ENCODE data around the gene IQCN.

IQCN gene

DNA sequence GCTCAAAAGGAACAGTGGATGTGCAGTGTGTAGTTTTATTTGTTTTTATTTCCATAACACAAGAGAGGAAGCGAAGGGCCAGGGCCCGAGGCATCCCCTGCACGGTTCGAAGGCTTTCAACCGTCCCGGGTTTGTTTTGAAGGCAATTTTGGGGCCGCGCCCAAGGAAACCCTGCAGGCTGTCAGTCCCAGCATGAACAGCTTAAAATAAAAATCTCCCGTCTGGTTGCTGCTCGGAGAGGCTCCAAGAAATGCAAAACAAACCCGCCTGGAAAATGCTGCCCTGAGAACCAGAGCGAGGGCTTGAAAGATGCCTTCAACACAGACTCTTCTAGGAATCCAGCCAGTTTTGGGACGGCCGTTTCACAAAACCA, 32.6 kb upstream of the IQCN start:
- TF ChIP-seq, protein P1, sequence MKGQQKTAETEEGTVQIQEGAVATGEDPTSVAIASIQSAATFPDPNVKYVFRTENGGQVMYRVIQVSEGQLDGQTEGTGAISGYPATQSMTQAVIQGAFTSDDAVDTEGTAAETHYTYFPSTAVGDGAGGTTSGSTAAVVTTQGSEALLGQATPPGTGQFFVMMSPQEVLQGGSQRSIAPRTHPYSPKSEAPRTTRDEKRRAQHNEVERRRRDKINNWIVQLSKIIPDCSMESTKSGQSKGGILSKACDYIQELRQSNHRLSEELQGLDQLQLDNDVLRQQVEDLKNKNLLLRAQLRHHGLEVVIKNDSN (IDR thresholded peaks at IDR 0.05): no peak
- no peak for TF ChIP-seq TEAD4 (IDR thresholded peaks at IDR 0.05)
- no peak for TF ChIP-seq TCF12 (IDR thresholded peaks at IDR 0.05; ENCODE audit: low read depth)
- TF ChIP-seq CREB1 (IDR thresholded peaks at IDR 0.05; ENCODE audit: low read depth): no peak
- TF ChIP-seq EP300 (IDR thresholded peaks at IDR 0.05; ENCODE audit: borderline replicate concordance): no peak
- no peak for TF ChIP-seq TAF1 (IDR thresholded peaks at IDR 0.05; ENCODE audit: low read depth)

DNA sequence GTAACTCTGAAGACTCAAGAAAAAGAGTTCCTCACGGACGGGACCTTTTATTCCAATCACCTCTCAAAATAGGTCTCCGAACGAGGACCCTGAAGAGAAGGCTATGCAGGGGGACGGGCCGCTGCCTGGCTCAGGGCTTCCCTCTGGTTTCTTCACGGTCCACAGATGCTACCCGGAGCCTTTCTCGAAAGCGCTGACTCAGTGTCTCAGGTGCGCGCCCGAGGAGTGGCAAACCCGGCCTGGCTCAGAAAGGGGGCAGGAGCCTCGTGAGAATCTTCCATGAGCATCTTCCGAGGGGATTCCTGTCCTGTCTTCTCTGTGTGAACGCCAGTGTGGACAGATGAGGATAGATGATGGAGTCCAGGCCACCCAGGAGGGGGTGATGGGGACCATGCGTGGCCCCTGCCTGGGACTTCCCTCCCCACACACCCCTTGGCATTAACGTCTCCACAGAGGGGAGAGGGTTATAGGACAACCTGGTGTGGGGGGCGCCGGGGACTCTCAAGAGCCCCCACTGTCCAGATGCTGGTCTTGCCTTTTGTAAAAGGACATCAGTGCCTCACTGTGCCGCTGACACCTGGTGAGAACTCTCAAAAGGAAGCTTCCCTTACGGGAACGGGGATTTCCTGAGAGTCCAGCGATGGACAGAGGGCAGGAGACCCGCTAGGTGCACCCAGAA, 32.1 kb upstream of the IQCN start:
- TF ChIP-seq, protein P1 (IDR thresholded peaks at IDR 0.05): no peak
- TF ChIP-seq ZBTB7A (IDR thresholded peaks at IDR 0.05; ENCODE audit: low read depth) (no peak), YY1 (IDR thresholded peaks at IDR 0.05; ENCODE audit: low read depth) (no peak), EP300 (IDR thresholded peaks at IDR 0.05; ENCODE audit: borderline replicate concordance) (no peak), NFIC (IDR thresholded peaks at IDR 0.05) (no peak), TEAD4 (IDR thresholded peaks at IDR 0.05) (no peak), RAD21 (IDR thresholded peaks at IDR 0.05; ENCODE audit: low read depth) (no peak), CREB1 (IDR thresholded peaks at IDR 0.05; ENCODE audit: low read depth) (no peak), FOXM1 (IDR thresholded peaks at IDR 0.05; ENCODE audit: borderline replicate concordance, low read depth) (no peak), TCF12 (IDR thresholded peaks at IDR 0.05; ENCODE audit: low read depth) (no peak), EGR1 (IDR thresholded peaks at IDR 0.05) (no peak), CEBPB (IDR thresholded peaks at IDR 0.05) (no peak), TAF1 (IDR thresholded peaks at IDR 0.05; ENCODE audit: low read depth) (no peak)
- TF ChIP-seq, protein P2, sequence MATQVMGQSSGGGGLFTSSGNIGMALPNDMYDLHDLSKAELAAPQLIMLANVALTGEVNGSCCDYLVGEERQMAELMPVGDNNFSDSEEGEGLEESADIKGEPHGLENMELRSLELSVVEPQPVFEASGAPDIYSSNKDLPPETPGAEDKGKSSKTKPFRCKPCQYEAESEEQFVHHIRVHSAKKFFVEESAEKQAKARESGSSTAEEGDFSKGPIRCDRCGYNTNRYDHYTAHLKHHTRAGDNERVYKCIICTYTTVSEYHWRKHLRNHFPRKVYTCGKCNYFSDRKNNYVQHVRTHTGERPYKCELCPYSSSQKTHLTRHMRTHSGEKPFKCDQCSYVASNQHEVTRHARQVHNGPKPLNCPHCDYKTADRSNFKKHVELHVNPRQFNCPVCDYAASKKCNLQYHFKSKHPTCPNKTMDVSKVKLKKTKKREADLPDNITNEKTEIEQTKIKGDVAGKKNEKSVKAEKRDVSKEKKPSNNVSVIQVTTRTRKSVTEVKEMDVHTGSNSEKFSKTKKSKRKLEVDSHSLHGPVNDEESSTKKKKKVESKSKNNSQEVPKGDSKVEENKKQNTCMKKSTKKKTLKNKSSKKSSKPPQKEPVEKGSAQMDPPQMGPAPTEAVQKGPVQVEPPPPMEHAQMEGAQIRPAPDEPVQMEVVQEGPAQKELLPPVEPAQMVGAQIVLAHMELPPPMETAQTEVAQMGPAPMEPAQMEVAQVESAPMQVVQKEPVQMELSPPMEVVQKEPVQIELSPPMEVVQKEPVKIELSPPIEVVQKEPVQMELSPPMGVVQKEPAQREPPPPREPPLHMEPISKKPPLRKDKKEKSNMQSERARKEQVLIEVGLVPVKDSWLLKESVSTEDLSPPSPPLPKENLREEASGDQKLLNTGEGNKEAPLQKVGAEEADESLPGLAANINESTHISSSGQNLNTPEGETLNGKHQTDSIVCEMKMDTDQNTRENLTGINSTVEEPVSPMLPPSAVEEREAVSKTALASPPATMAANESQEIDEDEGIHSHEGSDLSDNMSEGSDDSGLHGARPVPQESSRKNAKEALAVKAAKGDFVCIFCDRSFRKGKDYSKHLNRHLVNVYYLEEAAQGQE (IDR thresholded peaks at IDR 0.05; ENCODE audit: low read depth): no peak
- TF ChIP-seq, protein P3, sequence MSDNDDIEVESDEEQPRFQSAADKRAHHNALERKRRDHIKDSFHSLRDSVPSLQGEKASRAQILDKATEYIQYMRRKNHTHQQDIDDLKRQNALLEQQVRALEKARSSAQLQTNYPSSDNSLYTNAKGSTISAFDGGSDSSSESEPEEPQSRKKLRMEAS (IDR thresholded peaks at IDR 0.05): no peak

DNA sequence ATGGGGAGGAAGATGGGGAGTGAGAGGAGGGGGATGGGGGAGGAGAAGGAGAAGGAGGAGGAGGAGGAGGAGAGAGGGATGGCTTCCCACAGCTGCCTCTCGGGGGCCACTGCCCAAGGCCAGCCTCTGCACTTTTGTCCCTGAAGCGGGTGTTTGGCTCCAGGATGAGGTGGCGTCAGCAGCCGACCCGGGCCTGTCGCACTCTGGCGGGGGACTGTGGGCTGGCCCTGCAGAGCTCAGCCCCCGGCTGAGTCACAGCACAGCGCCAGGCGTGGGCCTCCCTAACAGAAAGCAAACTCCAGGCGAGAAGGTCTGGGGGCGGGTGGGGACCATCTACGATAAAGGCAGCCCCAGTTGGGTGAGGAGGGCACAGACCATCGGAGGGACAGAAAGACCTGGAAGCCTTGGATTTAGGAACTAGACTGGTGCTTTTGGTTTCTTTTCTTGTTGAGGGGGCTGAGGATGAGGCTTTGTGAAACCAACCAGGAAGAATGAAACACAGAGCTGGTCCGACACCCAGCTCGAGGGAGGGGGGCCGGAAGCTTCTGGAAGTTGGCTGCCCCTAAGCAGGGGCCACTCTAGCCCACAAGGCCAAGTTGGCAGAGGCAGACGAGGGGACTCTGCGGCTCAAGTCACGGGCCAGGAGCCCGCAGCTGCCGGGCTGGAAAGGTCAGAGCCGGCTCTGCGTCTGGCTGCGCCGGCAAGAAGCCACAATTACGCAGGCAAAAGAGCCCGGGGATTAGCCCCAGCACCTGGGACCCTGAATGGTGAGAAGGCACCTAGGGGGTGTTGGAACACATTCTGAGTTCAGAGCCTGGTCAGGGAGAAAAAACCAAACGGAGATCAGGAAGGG, 30.4 kb upstream of the IQCN start:
- TF ChIP-seq FOXM1 (IDR thresholded peaks at IDR 0.05; ENCODE audit: borderline replicate concordance, low read depth): no peak
- TF ChIP-seq, protein P2 (IDR thresholded peaks at IDR 0.05; ENCODE audit: low read depth): no peak
- TF ChIP-seq RAD21 (IDR thresholded peaks at IDR 0.05; ENCODE audit: low read depth): no peak
- TF ChIP-seq EGR1 (IDR thresholded peaks at IDR 0.05): no peak
- TF ChIP-seq ZBTB7A (IDR thresholded peaks at IDR 0.05; ENCODE audit: low read depth): no peak
- no peak for TF ChIP-seq EP300 (IDR thresholded peaks at IDR 0.05; ENCODE audit: borderline replicate concordance)
- no peak for TF ChIP-seq TCF12 (IDR thresholded peaks at IDR 0.05; ENCODE audit: low read depth)
- TF ChIP-seq CEBPB (IDR thresholded peaks at IDR 0.05): no peak
- TF ChIP-seq CREB1 (IDR thresholded peaks at IDR 0.05; ENCODE audit: low read depth): no peak
- no peak for TF ChIP-seq TEAD4 (IDR thresholded peaks at IDR 0.05)
- TF ChIP-seq NFIC (IDR thresholded peaks at IDR 0.05): no peak
- no peak for TF ChIP-seq TAF1 (IDR thresholded peaks at IDR 0.05; ENCODE audit: low read depth)
- TF ChIP-seq, protein P1 (IDR thresholded peaks at IDR 0.05): no peak
- TF ChIP-seq, protein P3 (IDR thresholded peaks at IDR 0.05): no peak
- no peak for TF ChIP-seq YY1 (IDR thresholded peaks at IDR 0.05; ENCODE audit: low read depth)

DNA sequence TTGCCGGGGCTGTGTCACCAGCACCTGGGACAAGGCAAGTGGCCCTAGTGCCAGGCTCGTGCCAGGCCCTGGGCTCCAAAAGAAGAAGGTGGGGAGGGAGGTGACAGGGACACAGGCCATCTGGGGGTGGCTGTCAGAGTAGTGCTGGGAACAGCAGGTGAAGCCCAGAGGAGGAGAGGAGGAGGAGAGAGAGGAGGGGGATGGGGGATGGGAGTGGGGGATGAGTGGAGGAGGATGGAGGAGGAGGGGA, 29.9 kb upstream of the IQCN start:
- TF ChIP-seq, protein P3 (IDR thresholded peaks at IDR 0.05): no peak
- TF ChIP-seq TEAD4 (IDR thresholded peaks at IDR 0.05): no peak
- no peak for TF ChIP-seq EP300 (IDR thresholded peaks at IDR 0.05; ENCODE audit: borderline replicate concordance)
- no peak for TF ChIP-seq ZBTB7A (IDR thresholded peaks at IDR 0.05; ENCODE audit: low read depth)
- TF ChIP-seq NFIC (IDR thresholded peaks at IDR 0.05): no peak
- no peak for TF ChIP-seq TCF12 (IDR thresholded peaks at IDR 0.05; ENCODE audit: low read depth)
- TF ChIP-seq, protein P2 (IDR thresholded peaks at IDR 0.05; ENCODE audit: low read depth): no peak
- TF ChIP-seq TAF1 (IDR thresholded peaks at IDR 0.05; ENCODE audit: low read depth): no peak
- TF ChIP-seq YY1 (IDR thresholded peaks at IDR 0.05; ENCODE audit: low read depth): no peak
- TF ChIP-seq FOXM1 (IDR thresholded peaks at IDR 0.05; ENCODE audit: borderline replicate concordance, low read depth): no peak
- no peak for TF ChIP-seq CEBPB (IDR thresholded peaks at IDR 0.05)
